GM18517 (cell line): Measurements from ENCODE around the gene MEIOB.
"Not testable (repeated sequence)": the region's sequence is repeated elsewhere in the genome, so short reads cannot be mapped to it uniquely, and the experiment has no call there.

Experiments
- ATAC-seq: cut with Tn5 transposase; IDR thresholded peaks from one replicate; pipeline ENCODE4 v1.9.1; 2021; ENCODE audit warnings: mild to moderate bottlenecking, moderate library complexity; ENCODE audit not compliant: unreplicated experiment

Gene MEIOB

DNA sequence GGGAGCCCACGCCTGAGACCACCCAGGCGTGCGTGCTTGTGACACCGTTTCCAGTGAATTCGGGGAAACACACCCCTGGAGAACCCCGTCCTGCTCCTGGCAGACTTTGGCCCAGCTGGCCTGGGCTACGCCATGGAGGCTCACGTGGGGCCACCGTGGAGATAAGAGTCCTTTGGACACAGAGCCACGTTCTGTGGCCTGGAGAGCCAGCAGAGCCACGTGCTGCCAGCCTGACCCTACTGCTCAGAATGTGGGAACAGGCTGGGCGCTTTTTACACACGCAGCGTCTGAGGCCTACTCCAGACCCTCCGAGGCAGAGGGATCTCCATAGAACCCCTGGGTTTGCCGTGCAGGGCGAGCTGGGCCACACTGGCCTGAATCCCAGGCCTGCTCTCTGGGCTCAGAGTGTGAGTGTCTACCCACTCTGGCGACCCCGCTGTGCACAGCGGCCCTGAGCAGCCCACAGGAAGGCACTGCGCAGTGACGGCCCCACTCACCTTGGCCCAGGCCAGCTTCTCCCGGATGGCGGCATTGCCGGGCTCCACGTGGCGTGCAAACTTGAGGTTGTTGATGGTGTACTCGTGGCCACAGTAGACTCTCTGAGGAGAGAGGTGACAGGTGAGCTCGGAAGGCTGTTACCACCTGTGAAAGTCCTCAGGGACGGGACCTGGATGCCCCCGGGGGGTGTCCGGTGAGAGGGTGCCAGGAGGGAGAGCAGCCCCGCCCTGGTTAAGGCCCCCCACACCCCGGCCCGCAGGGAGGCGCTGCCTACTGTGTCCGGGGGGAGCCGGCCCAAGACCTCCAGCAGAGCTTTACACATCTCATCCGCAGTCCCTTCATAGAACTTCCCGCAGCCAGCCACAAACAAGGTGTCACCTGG lies 55.3 kb downstream of the MEIOB start:
- no peak for ATAC-seq

DNA sequence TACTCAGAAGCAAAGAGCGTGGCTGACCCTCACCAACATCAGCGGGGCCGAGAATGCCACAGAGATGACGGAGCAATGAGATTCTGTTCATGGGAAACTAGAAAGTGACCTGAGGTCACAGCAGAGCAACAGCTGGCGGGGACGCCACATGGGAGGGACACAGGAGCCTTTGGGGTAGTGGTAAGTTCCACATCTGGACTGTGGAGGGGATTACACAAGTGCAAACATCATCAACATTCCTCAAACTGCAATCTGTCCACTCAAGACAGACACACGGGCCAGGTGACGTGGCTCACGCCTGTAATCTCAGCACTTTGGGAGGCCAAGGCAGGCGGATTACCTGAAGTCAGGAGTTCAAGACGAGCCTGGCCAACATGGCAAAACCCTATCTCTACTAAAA lies 56.5 kb downstream of the MEIOB start:
- ATAC-seq, result no peak

DNA sequence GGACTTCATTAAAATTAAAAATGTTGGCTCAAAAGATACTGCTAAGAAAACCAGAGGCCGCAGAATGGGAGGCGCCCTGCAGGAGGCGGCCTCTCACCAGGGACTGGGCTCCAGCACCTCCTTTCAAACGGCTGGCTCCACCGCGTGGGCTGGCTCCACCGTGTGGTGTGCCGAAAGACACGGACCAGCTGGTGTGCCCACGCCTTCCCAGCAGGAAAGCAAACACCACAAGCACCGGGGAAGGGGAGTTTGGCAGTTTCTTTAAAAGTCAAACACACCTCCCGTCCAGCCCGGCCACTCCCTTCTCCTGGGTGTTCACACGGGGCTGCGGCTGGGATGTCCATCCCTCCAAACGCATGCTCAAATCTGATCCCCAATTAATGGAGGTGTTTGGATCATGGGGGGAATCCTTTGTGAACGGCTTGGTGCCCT lies 59.2 kb downstream of the MEIOB start:
- no peak for ATAC-seq

DNA sequence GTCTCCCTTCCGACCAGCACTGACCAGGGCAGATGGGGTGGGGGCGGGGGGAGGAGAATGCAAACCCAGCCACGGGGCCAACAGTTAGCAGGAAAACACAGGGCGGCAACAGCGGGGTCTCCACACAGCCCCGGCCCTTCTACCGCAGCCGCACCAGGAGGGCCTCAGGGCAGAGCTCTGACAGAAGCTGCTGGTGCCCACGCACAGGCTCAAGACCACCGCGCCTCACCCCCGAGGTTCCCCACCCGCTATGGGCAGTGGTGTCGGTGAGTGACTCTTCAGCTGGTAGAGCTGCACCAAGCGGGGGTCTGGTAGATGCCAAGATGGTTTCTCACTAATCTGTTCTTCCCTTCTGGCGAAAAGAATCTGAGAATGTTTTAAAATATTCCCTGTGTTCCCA lies 61.4 kb downstream of the MEIOB start:
- ATAC-seq, result no peak

DNA sequence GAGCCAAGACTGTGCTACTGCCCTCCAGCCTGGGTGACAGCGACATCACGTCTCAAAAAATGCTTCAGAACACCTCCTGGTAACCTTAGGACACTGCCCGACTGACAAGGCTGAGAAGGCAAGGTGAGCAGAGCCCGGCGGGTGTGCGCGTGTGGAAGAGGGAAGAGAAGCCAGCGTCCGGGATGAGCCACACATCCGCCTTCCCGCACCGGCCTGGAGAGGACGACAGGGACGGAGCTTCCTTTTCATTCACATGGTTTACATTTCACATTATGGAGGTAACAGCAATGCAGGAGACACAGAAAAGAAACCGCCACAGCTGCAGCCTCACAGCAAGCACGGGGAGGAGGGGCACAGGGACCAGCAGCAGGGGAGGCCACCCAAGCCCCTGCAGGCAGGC lies 61.9 kb downstream of the MEIOB start:
- no peak for ATAC-seq

DNA sequence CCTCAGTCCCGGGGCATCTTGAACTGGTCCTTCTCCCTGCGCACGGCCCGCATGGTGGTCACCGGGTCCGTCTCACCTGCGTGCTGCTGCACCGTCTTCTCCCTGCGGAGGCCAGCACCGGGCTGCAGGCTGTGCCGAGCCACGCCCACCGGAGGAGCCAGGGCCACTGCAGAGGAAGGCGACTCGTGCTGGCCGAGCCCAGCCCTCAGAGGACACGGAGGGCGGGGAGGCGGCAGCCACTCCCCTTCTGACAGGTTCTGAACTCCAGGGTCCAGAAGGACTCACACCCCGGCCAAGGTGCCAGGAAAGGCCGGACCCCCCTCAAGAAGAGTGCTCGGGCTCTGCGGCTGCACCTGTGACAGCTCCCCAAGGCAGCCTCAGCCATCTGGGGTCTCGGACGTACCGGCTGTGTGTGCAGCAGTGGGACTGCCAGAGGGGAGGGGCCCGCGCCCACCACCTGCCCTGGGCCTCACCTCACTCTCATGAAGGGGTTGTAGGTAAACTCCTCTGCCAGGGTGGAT lies 62.6 kb downstream of the MEIOB start:
- no peak for ATAC-seq

DNA sequence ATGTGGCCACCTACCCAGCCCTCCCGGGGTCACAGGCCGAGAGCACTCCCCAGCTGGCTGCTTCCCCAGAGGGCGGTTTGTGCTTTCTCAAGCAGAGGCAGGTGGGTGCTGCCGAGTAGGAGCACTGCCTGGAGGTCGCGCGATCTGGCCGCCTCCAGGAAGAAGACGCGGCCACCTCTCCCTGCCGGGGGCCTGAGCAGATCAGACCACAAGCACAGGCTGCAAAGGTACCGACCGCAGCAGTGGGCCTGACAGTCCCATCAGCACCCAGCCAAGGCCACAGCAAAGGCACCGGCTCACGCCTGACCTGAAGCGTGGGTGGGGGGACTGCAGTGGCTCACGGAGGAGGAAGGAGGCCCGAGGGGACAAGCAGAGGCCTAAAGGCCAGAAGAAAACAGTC lies 63.3 kb downstream of the MEIOB start:
- ATAC-seq, result no peak

DNA sequence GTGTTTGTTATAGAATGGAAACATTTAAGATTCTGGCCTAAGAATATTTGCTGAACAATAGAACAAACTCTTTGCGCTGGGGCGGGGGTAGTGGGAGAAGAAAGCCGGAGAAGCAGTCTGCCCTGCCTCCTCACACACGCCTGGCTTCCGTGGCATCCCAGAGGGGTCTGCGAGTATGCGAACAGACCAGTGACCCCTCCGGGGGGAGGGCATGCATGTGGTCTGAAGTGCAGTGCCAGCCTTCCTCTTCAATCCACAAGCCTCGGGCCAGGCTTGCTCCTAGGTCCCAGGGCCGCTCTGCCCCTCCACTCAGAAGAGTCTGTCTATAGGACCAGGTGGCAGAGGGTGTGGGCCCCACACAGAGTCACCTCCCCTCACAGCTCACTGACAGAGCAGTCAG lies 64.3 kb downstream of the MEIOB start:
- ATAC-seq, result no peak

DNA sequence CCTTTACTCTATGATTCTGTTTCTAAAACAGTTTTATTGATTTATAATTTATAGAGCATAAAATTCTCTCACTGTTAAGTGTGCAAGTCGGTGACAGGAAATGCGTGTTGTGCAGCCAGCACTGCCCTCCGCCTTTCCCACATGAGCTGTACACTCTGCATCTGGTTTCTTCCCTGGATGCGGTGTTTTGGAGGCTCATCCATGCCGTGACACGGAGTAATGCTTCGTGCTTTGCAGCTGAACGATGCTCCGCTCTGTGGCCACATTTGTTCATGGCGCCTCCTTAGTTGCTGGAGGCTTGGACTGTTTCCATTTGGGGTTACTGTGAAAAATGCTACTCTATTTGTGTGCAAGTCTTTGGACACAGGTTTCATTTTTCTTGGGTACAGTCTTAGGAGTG lies 71.3 kb downstream of the MEIOB start:
- no peak for ATAC-seq

DNA sequence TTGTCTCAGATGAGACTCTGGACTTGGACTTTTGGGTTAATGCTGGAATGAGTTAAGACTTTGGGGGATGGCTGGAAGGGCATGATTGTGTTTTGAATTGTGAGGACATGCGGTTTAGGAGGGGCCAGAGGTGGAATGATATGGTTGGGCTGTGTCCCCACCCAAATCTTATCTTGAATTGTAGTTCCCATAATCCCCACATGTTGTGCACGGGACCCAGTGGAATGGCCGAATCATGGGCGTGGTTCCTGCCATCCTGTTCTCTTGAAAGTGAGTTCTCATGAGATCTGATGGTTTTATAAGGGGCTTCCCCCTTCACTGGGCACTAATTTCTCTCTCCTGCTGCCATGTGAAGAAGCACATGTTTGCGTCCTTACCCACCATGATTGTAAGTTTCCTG lies 72.7 kb downstream of the MEIOB start:
- not testable (repeated sequence) for ATAC-seq

DNA sequence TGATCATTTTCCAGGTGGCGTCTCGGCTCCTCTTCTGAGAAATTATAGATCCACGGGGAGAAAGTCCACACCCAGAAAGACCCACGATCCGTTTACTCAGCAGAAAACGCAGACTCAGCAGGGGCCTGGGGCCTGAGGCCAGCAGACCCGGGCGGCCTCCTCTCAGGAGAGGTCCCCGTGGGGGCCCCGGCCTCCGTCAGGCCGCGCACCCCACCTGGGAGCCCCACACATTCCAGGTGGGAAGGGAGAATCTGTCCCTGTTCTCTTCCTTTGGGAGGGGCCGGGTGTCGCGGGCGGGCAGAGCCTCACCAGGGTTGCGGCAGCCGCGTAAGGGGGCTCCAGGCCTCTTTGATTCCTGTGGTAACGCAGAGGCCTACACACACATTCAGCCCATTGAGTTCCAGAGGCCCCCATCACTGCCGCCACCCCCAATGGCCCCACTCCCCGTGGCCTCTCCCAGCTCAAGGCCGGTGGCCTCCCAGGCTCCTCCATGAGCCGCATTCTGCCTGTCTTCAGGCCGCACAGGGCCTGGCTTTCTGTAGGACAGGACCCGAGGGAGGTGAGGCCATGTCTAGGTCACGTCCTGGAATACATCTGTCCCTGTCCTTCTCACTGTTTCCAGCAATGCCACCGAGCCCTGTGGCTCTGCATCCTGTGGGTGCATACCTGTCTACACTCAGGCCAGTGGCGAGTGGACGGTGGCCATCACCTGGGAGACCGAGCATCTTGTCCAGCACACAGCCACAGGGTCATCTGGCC lies 76.9 kb downstream of the MEIOB start:
- no peak for ATAC-seq

DNA sequence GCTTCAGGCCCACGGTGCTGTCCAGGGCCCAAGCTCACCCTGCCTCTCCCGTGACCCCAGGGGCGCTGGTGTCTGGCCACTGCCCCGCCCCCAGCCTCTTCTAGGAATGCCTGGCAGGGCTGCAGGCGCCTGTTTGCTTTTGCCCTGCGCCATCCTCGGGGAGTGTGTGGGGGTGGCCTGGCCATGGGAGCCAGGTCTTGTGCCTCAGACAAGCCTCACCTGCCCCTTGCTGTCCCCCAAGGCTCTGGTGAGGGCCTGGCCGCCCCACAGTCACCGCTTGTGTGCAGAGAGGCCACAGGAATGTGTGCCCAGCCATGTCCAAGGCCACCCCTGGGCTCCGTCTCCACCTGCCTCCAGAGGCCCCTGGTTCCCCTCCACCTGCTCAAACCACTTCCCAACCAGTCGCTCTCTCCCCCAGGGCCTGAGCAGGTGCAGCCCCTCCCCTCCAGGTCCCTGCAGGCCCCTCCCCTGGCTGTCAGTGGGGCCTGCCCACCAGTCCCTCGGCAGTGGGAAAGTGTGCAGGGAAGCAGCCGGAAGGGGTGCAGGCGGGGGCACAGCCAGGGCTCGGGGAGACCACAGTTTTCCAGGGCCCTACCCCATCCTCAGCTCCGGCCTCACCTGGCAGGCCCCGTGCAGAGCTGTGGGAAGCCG lies 77.6 kb downstream of the MEIOB start:
- ATAC-seq, result no peak

DNA sequence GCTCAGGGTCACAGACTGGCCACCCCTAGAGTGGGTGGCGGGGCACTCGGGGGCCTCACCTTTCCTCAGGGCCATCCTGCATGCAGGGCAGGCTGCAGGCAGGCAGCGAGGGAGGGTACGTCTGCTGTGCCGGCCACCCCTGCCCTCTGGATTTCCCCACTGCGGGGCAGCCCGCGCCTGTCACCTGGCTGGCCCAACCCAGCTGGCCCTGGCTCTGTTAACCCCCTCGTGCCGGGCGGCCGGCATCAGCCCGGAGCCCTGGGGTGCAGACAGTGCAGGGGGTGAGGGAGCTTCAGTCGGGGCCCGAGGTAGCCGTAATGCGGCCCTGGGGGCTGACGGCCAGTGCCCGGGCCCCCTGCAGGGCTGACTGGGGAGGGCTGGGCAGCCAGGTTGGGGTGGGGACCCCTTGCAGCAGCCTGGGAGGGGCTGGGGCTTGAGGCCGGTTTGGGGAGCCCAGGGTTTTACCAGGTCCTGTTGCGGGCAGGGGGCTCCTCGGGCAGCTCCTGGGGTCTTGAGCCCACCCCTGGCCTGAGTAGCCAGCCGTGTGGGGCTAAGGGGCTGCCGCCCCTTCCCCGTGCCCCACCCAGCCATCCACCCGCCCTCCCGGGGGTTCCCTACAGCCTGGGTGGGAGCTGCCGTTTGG lies 78.3 kb downstream of the MEIOB start, which contains the start of gene IGFALS:
Gene IGFALS, minus strand, starts transcription at position 128 of the 643 bp plus-strand sequence. Its CDS starts 53 bp downstream, at position 75.
- ATAC-seq, result no peak

DNA sequence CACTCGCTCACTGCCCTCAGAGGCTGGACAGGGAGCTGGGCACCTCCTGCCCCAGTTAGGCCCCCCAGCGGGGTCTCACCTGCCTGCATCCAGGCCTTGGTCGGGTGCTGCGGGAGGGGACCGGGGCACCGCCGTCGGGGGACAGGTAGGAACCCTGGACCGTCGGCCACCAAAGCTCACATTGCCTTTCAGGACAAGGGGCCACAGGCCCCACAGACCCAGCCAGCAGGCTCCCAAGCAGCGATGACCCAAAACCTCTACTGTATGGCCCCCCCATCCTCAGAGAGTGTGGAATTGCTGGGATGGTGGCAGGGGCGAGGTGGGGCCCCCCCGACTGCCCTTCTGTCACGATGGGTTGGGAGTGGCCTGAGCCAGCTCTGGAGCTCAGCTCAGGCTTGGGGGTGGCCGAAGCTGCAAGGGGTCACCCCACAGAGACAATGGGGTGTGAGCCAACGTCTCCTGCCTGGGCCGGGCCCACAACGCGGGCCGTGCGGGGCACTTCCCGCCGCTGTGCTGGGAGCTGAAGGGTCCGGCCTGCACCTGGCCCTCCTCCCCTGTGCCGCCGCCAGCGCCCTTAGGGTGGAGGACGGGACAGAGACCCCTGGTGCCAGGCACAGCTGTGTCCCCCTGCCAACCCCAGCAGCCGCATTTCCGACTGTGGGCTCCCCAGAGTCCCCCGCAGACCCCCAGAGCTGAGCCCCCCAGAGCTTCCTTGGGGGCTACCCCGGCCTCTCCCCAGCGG lies 79.0 kb downstream of the MEIOB start:
- ATAC-seq, result no peak

DNA sequence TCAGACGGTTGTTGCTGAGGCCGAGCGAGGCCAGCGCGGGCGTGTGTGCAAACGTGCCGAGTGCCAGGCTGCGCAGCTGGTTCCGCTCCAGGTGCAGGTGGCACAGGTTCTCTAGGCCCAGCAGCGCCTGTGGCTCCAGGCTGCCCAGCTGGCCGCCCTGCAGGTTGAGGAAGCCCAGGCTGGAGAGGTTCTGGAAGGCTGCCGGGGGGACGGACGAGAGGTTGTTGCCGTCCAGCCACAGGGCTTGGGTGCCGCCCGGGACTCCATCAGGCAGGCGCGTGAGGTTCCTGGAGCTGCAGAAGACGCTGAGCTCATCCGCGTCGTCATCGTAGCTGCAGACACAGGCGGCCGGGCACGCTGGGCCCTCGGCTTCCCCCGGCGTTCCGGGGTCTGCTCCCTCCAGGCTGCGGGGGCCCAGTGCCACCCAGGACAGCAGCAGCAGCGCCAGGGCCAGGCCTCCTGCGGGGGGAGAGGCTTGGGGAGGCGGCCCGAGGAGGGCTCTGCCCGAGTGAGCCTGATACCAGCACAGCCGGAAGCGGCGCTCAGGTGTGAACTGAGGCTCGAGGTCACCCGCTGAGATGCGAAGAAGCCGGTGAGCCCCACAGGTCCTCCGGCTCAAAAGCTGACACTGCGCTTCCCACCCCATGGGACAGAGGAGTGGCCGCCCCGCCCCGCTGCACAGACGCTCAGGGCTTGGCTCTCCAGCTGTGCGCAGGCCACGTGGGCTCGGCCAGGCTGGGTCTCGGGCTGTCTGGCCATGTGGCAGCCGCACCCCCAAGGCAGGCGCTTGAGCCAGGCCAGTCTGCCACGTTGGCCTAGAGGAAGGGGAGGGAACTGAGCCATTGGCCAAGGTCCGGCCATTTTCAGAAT lies 79.8 kb downstream of the MEIOB start:
- no peak for ATAC-seq

DNA sequence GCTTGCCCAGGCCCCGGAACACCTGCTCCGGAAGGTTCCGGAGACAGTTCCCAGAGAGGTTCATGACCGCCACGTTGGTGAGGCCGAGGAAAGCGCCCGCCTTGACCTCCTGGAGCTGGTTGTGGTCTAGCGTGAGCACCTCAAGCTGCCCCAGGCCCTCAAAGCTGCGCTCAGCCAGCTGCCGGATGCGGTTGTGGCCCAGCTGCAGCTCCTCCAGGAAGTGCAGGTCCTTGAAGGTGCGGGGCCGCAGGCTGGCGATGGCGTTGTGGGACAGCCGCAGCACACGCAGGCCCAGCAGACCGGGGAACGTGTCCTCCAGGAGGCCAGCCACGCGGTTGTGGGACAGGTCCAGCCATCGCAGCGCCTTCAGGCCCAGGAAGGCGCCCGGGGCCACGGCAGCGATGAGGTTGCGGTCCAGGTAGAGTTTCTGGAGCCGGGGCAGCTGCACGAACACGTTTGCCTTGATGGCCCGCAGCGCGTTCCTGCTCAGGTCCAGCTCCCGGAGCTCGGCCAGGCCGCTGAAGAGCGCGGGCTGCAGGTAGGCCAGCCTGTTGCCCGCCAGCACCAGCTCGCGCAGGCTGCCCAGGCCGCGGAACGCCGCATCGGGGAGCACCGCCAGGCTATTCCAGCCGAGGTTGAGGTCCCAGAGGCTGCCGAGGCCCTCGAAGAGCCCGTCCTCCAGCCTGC lies 80.6 kb downstream of the MEIOB start:
- no peak for ATAC-seq

DNA sequence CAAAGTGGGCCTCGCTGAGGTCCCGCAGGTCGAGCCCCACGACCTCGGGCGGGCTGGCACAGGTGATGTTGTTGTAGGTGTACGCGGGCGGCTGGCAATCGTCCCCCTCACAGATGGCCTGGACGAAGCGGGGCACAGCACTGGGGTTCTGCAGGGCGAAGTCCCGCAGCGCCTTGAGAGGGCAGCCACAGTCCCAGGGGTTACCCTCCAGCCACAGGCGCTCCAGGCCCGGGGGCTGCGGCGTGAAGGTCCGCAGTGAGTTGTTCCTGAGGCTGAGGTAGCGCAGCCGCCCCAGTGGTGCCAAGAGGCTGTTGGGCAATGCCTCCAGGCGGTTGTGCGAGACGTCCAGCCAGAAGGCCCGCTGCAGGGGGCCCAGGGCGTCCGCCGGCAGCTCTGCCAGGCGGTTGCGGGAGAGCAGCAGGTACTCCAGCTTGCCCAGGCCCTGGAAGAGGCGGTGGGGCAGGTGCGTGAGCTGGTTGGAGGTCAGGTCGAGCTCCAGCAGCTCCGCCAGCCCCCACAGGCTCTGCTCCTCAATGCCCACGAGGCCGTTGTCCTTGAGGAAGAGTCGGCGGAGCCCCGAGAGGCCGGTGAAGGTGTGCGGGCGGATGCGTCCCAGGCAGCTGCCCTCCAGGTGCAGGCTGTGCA lies 81.2 kb downstream of the MEIOB start:
- ATAC-seq, result no peak

DNA sequence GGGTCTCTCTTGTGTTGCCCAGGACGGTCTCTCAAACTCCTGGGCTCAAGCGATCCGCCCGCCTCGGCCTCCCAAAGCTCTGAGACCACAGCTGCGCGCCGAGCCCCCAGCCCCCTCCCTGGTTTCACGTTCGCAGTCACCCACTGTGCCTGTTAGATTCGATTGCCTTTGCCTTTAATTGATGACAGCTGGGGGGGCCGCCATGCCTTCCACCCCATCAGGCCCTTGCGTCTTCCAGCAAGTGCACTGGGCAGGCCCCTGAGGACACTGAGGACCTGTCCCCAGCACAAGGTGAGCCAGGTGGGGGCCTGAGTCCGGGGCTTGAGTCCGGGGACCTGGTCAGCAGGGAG lies 81.7 kb downstream of the MEIOB start:
- ATAC-seq, result no peak
